H9 (cell line): ENCODE results near the gene MYO7B. TPM values are rescaled to one million over a fixed set of nuclear protein-coding genes. Genes with fewer than 3 reads are reported as not detected.

ENCODE experiments used
- DNase-seq: peaks from one replicate; pipeline ENCODE4 v3.0.0-alpha.2; 2017
- H2AFZ ChIP-seq: one replicate; pipeline ENCODE4 v1.6.1; 2013; ENCODE audit warnings: mild to moderate bottlenecking, low read length, control low read depth, moderate library complexity
- H2AK5ac ChIP-seq: 2 replicates; pipeline ENCODE4 v1.6.1; 2013; ENCODE audit warnings: low read length, control low read depth, mixed read lengths; ENCODE audit not compliant: insufficient read length
- H2BK120ac ChIP-seq: one replicate; pipeline ENCODE4 v1.6.1; 2013; ENCODE audit warnings: low read depth, mild to moderate bottlenecking, low read length, control low read depth, inconsistent platforms; ENCODE audit not compliant: poor library complexity, severe bottlenecking
- H2BK12ac ChIP-seq: 2 replicates; pipeline ENCODE4 v1.6.1; 2013; ENCODE audit warnings: low read length, control low read depth, mixed read lengths, low read depth; ENCODE audit not compliant: insufficient read length
- H2BK15ac ChIP-seq: 2 replicates; pipeline ENCODE4 v1.6.1; 2013; ENCODE audit warnings: low read depth, low read length, control low read depth
- H2BK20ac ChIP-seq: one replicate; pipeline ENCODE4 v1.6.1; 2013; ENCODE audit warnings: low read depth, mild to moderate bottlenecking, low read length, control low read depth, inconsistent platforms; ENCODE audit not compliant: poor library complexity, severe bottlenecking
- H2BK5ac ChIP-seq: 2 replicates; pipeline ENCODE4 v1.6.1; 2013; ENCODE audit warnings: low read length, control low read depth, mixed read lengths; ENCODE audit not compliant: insufficient read length
- H3K14ac ChIP-seq: 2 replicates; pipeline ENCODE4 v1.6.1; 2013; ENCODE audit warnings: low read length, control low read depth; ENCODE audit not compliant: insufficient read depth
- H3K18ac ChIP-seq: 2 replicates; pipeline ENCODE4 v1.6.1; 2013; ENCODE audit warnings: low read depth, mild to moderate bottlenecking, mixed read lengths, low read length, control low read depth; ENCODE audit not compliant: insufficient read length
- H3K23ac ChIP-seq: 2 replicates; pipeline ENCODE4 v1.6.1; 2013; ENCODE audit warnings: low read length, control low read depth, mixed read lengths, low read depth; ENCODE audit not compliant: insufficient read length
- H3K23me2 ChIP-seq: 2 replicates; pipeline ENCODE4 v1.6.1; 2013; ENCODE audit warnings: low read depth, mild to moderate bottlenecking, mixed read lengths, low read length, control low read depth; ENCODE audit not compliant: insufficient read length, poor library complexity, severe bottlenecking
- H3K27ac ChIP-seq: 2 replicates; pipeline ENCODE4 v1.5.1; 2013; ENCODE audit warnings: low read length, control low read depth, mixed read lengths, low read depth; ENCODE audit not compliant: insufficient read length
- H3K27me3 ChIP-seq: 2 replicates; pipeline ENCODE4 v1.6.1; 2013; ENCODE audit warnings: low read length, control low read depth, inconsistent platforms; ENCODE audit not compliant: insufficient read depth
- H3K4ac ChIP-seq: 2 replicates; pipeline ENCODE4 v1.6.1; 2013; ENCODE audit warnings: low read depth, mild to moderate bottlenecking, control low read depth, inconsistent platforms, low read length, moderate library complexity
- H3K4me1 ChIP-seq: 2 replicates; pipeline ENCODE4 v1.6.1; 2013; ENCODE audit warnings: low read length, control low read depth, inconsistent platforms; ENCODE audit not compliant: insufficient read depth
- H3K4me2 ChIP-seq: 2 replicates; pipeline ENCODE4 v1.6.1; 2013; ENCODE audit warnings: low read length, control low read depth, mixed read lengths; ENCODE audit not compliant: insufficient read length, insufficient read depth
- H3K56ac ChIP-seq: 2 replicates; pipeline ENCODE4 v1.6.1; 2013; ENCODE audit warnings: low read depth, mild to moderate bottlenecking, mixed read lengths, low read length, control low read depth; ENCODE audit not compliant: insufficient read length
- H3K79me1 ChIP-seq: 2 replicates; pipeline ENCODE4 v1.6.1; 2013; ENCODE audit warnings: low read depth, mild to moderate bottlenecking, moderate library complexity, low read length, control low read depth, inconsistent platforms; ENCODE audit not compliant: insufficient read depth, poor library complexity, severe bottlenecking
- H3K79me2 ChIP-seq: 2 replicates; pipeline ENCODE4 v1.6.1; 2013; ENCODE audit warnings: low read length, control low read depth, inconsistent platforms; ENCODE audit not compliant: insufficient read depth
- H3K9ac ChIP-seq: 2 replicates; pipeline ENCODE4 v1.6.1; 2013; ENCODE audit warnings: low read length, control low read depth, mixed read lengths; ENCODE audit not compliant: insufficient read length; ENCODE audit errors: extremely low read depth
- H3K9me3 ChIP-seq: one replicate; pipeline ENCODE4 v1.6.1; 2013; ENCODE audit warnings: low read depth, low read length, inconsistent platforms; ENCODE audit not compliant: control insufficient read depth
- H3T11ph ChIP-seq: one replicate; pipeline ENCODE4 v1.6.1; 2013; ENCODE audit warnings: mild to moderate bottlenecking, low read length, control low read depth, inconsistent platforms
- H4K20me1 ChIP-seq: one replicate; pipeline ENCODE4 v1.6.1; 2013; ENCODE audit not compliant: control insufficient read depth, insufficient read length, insufficient read depth
- H4K5ac ChIP-seq: 2 replicates; pipeline ENCODE4 v1.6.1; 2013; ENCODE audit warnings: low read depth, mild to moderate bottlenecking, mixed read lengths, low read length, control low read depth; ENCODE audit not compliant: insufficient read length
- H4K8ac ChIP-seq: replicated peaks from 2 replicates; pipeline ENCODE4 v1.6.1; 2013; ENCODE audit warnings: low read length, control low read depth, mixed read lengths, low read depth; ENCODE audit not compliant: insufficient read length
- H4K91ac ChIP-seq: 2 replicates; pipeline ENCODE4 v1.6.1; 2013; ENCODE audit warnings: low read depth, mild to moderate bottlenecking, moderate library complexity, mixed read lengths, low read length, control low read depth; ENCODE audit not compliant: insufficient read length
- H3K27ac Mint-ChIP-seq, 3 experiments: 2 replicates in 2 of 3; 3 replicates in 1 of 3; pipeline ENCODE4 v1.8.0; 2020 to 2021; ENCODE audit warnings: mixed read lengths in 3 of 3, mild to moderate bottlenecking in 1 of 3, moderate library complexity in 1 of 3
- H3K27me3 Mint-ChIP-seq: 2 replicates; pipeline ENCODE4 v1.8.0; 2021; ENCODE audit warnings: low read depth, mild to moderate bottlenecking, moderate library complexity, mixed read lengths
- H3K36me3 Mint-ChIP-seq, 3 experiments: 2 replicates in 2 of 3; 3 replicates in 1 of 3; pipeline ENCODE4 v1.8.0; 2020 to 2021; ENCODE audit warnings: low read depth in 3 of 3, mixed read lengths in 3 of 3; ENCODE audit not compliant: insufficient read depth in 1 of 3
- H3K4me1 Mint-ChIP-seq, 2 experiments: 2 replicates each; pipeline ENCODE4 v1.8.0; 2020; ENCODE audit warnings: mixed read lengths in 2 of 2
- H3K4me3 Mint-ChIP-seq, 2 experiments: 2 replicates in 1 of 2; 3 replicates in 1 of 2; pipeline ENCODE4 v1.8.0; 2020 to 2021; ENCODE audit warnings: mild to moderate bottlenecking in 2 of 2, mixed read lengths in 2 of 2, moderate library complexity in 1 of 2
- H3K9me3 Mint-ChIP-seq, 2 experiments: 2 replicates in 1 of 2; 3 replicates in 1 of 2; pipeline ENCODE4 v1.8.0; 2020; ENCODE audit warnings: mild to moderate bottlenecking in 2 of 2, mixed read lengths in 2 of 2, moderate library complexity in 1 of 2
- CTCF ChIP-seq: fragments of 200-600 bp; sonication (generic); conservative IDR thresholded peaks from 3 replicates; pipeline ENCODE4 v1.8.0; 2021; ENCODE audit warnings: antibody characterized with exemption, mild to moderate bottlenecking
- WGBS: extraction: QIAGEN DNeasy Blood & Tissue Kit; methylation state at CpG from one replicate; pipeline ENCODE4 v1.1.7; 2013; ENCODE audit warnings: missing lambda C conversion rate, low lambda C conversion rate, mixed read lengths; ENCODE audit not compliant: insufficient read length; ENCODE audit errors: extremely low coverage; 5-methylcytosine and 5-hydroxymethylcytosine counted together
- total RNA-seq: library from RNA; stranded (reverse); gene quantifications from 2 replicates; pipeline ENCODE4 v1.2.1, GENCODE V29; 2021

MYO7B gene
- total RNA-seq, 1 experiment from 2014 or later, result not detected

DNA sequence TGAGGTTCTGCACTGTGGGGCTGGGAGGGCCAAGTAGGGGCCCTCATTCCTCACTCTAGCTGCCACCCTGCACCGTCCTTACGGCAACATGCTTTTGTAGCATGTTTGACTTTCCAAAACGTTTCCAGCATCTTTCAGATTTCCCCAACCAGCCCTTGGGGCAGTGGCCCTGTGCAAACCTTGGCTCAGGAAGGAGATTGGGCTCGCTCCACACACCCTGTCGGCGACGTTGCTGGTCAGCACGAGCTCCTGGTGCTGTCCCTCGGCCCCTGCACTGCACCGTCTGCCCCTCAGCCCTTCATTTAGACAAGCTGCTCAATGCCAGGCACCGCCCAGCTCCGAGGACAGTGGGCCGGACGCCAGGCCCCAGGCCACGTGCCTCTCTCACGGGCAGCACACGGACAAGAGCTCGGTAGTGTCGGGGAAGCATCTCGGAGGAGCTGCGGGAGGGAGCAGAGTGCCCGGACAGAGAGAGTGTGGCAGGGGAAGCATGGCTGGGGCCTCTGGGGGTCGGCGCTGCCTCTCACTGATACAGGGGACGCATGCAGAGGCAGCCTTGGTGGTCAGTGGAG, 117.4 kb downstream of the MYO7B start:
- H2AK5ac ChIP-seq, result no peak overlapping the region
- no peaks in the 10 kb centered on the region for H4K20me1 ChIP-seq
- H3K9me3 ChIP-seq, result no peaks in the 10 kb centered on the region
- no peaks in the 10 kb centered on the region for H3K4me1 ChIP-seq
- no peak overlapping the region for H3K27ac ChIP-seq
- no peak overlapping the region for H2BK15ac ChIP-seq
- H3K18ac ChIP-seq, result no peak overlapping the region
- H2BK120ac ChIP-seq, result no peak overlapping the region
- peaks cover 4% of the 10 kb centered on the region for H3K23me2 ChIP-seq
- H3K9me3 Mint-ChIP-seq, result no peaks in the 10 kb centered on the region
- H3K4me1 Mint-ChIP-seq, result peaks cover 13 to 23% of the 10 kb centered on the region in 2 experiments
- H4K8ac ChIP-seq, result no peak overlapping the region
- no peak overlapping the region; a peak in 1 of 5 replicates for H3K4me3 Mint-ChIP-seq
- H4K5ac ChIP-seq, result no peak overlapping the region
- H2BK12ac ChIP-seq, result no peak overlapping the region
- H3K9ac ChIP-seq, result no peak overlapping the region
- no peak overlapping the region for H2BK5ac ChIP-seq
- H3K27me3 Mint-ChIP-seq, result peaks cover 5% of the 10 kb centered on the region
- no peaks in the 10 kb centered on the region for H3K79me1 ChIP-seq
- H3K36me3 Mint-ChIP-seq, result no peaks in the 10 kb centered on the region
- H3K4me2 ChIP-seq, result no peak overlapping the region
- no peak for DNase-seq
- no peaks in the 10 kb centered on the region for H3K79me2 ChIP-seq
- WGBS, result no CpG with 5 or more reads among the region's 25 CpGs
- peak overlapping the region in 1 of 3 experiments; percentile 57; a peak in 1 of 7 replicates for H3K27ac Mint-ChIP-seq
- no peak overlapping the region for H3K4ac ChIP-seq
- no peaks in the 10 kb centered on the region for H3K27me3 ChIP-seq
- H2BK20ac ChIP-seq, result no peak overlapping the region
- no peak overlapping the region for H3K23ac ChIP-seq
- H4K91ac ChIP-seq, result no peak overlapping the region
- no peak overlapping the region; the same call in 1 of the 2 replicates for H3K14ac ChIP-seq
- no peak overlapping the region for H3K56ac ChIP-seq
- no peak overlapping the region for H3T11ph ChIP-seq
- no peak overlapping the region for H2AFZ ChIP-seq
- TF ChIP-seq CTCF, result no peak
